ENCODE data around the gene PIP5KL1. TPM values are rescaled to one million over a fixed set of nuclear protein-coding genes. Genes with fewer than 3 reads are reported as not detected.

Gene PIP5KL1
- total and polyA plus RNA-seq, 8 donors, result 0.50 to 98.0 (median 3.3) TPM; not detected in 1

DNA sequence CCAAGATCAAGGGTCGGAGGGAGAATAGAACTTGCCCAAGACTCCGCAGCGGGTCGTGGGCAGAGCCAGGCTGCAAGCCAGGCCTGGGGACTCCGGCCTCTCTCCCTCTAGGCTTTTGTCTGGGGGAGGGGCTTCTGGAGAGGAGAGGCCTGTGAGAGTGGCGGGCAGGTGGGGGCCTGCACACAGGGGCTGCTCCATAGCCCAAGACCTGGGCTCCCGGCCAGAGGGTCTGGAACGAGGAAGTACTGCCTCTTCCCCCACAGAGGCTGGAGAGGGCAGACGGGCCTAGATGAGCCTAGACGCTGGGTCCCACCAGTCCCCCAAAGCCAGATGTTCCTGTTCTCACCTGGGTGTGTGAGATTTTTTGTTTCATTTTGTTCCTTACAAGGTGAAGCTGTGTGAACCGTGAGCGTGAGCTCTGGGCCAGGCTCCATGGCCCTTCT lies 26.0 kb downstream of the PIP5KL1 start:
- WGBS, 5 donors, result 20 to 38% (median 34%) methylated on average over 9 to 12 of the region's 12 CpGs
- intact Hi-C loops (cut with DNase I; ENCODE audit: low total_unique reads), result no loop called here
- Histone ChIP-seq H3K27me3 (no peaks in the 10 kb centered on the region), H3K36me3 (peaks cover 5 to 19% (median 17%) of the 10 kb centered on the region in 4 donors), H3K9me3 (no peaks in the 10 kb centered on the region), H3K4me3 (peak overlapping the region in 2 of 4 donors; percentile 5 to 10), H3K27ac (peak overlapping the region; percentile 65 to 86 (median 77)), H3K4me1 (peaks cover 41 to 73% (median 65%) of the 10 kb centered on the region in 4 donors)
- TF ChIP-seq POLR2A (IDR thresholded peaks at IDR 0.05), result no peak
- TF ChIP-seq, protein P1, sequence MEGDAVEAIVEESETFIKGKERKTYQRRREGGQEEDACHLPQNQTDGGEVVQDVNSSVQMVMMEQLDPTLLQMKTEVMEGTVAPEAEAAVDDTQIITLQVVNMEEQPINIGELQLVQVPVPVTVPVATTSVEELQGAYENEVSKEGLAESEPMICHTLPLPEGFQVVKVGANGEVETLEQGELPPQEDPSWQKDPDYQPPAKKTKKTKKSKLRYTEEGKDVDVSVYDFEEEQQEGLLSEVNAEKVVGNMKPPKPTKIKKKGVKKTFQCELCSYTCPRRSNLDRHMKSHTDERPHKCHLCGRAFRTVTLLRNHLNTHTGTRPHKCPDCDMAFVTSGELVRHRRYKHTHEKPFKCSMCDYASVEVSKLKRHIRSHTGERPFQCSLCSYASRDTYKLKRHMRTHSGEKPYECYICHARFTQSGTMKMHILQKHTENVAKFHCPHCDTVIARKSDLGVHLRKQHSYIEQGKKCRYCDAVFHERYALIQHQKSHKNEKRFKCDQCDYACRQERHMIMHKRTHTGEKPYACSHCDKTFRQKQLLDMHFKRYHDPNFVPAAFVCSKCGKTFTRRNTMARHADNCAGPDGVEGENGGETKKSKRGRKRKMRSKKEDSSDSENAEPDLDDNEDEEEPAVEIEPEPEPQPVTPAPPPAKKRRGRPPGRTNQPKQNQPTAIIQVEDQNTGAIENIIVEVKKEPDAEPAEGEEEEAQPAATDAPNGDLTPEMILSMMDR (IDR thresholded peaks at IDR 0.05), result no peak
- no peak for TF ChIP-seq POLR2AphosphoS5 (IDR thresholded peaks at IDR 0.05)
- no peak for TF ChIP-seq EP300 (IDR thresholded peaks at IDR 0.05)
- DNase-seq, result peak in 1 of 2 donors; percentile 91

DNA sequence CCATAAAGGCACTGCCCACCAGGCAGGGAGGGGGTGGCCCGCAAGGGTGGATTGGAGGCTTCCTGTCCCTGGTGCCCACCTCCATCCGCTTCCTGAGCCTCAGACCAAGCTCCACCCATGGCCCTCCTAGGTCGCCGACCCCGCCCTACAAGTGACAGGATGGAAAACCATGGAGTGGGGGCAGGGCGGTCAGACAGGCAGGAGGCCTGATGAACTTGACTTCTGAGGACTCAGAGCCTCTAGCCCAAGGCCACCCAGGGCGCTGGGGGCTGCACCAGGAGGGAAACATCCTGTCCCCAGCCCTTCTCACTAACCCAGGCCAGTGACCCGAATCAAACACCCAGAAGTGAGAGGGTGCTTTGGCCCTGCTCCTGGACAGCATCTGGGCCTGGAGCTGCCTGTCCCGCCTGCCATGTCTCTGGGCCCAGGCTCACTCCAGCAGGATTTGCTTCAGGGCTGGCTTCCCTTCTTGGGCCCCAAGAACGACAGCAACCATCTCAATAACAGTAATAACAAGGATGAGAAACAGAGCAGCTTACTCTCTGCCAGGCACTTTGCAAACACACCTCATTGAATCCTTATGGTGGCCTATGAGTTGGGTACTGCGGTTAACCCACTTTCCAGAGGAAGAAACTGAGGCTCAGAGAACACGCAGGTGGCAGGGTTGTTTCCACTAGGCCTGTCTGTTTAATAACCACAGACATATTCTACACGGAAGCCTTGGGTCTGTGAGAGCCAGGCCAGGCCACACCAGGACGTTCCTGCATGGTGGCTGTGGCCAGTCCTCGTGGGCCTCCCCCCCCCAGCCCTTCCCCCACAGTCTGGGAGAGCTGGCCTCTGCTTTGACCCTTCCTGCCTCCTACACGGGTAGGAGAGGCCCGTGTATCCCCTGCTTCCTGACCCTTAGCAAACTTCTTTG lies 26.8 kb downstream of the PIP5KL1 start:
- DNase-seq, result peak; percentile 68 to 89
- Histone ChIP-seq H3K4me3 (peak overlapping the region in 1 of 4 donors; percentile 10), H3K4me1 (peaks cover 42 to 77% (median 68%) of the 10 kb centered on the region in 4 donors), H3K9me3 (no peaks in the 10 kb centered on the region), H3K27ac (peak overlapping the region; percentile 65 to 86 (median 77)), H3K36me3 (peaks cover 5 to 13% (median 12%) of the 10 kb centered on the region in 4 donors), H3K27me3 (no peaks in the 10 kb centered on the region)
- 36 to 57% (median 43%) methylated on average over 9 to 17 of the region's 17 CpGs for WGBS, 5 donors
- TF ChIP-seq POLR2A (IDR thresholded peaks at IDR 0.05) (no peak), POLR2AphosphoS5 (IDR thresholded peaks at IDR 0.05) (peak in 2 of 3 donors; percentile 13 to 48), EP300 (IDR thresholded peaks at IDR 0.05) (no peak)
- intact Hi-C loops (cut with DNase I; ENCODE audit: low total_unique reads), result no loop called here

DNA sequence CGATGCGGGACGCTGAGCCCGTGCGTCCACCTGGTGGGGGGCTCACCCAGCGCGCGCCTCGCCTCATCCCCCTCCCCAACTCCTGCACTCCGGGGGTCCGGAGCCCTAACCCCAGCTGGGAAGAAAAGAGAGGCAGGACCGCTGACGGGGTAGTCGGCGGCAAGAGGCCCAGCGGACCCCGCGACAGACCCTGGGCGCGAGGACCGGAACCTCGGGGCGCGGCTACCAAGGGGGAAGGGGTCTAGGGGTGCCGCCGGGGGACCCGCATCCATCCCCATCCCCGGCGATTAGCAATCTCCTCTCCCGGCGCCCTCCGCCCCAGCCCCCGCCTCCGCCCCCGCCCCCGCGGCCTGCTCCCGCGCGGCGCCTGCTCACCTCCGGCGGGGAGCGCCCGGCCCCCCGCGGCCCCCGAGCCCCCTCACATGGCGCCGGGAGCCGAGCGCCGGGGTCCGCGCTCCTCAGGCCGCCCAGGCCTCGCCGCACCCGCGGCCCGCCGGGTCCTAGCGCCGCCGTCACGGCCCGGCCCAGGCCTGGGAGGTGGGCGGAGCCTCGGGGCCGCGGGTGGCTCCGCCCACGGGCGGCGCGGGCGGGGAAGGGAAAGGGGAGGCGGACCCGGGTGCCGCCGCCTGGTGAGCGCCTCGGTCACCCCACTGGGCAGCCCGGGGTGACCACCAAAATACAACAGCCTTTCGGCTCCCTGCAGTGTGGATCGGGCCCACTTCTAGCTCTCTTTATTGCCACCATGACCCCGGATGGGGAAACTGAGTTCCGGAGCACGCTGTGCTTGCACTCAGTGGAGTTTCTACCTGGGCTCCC lies 31.2 kb downstream of the PIP5KL1 start, which contains the start of gene ST6GALNAC6:
ST6GALNAC6 (minus strand) TSS at position 476 of the 816 bp plus-strand sequence. CDS start 1,622 bp downstream, outside the sequence.
- H3K27me3 ChIP-seq, result no peaks in the 10 kb centered on the region
- H3K27ac ChIP-seq, result peak within 1 kb of the TSS; percentile 80 to 95 (median 91)
- intact Hi-C loops (cut with DNase I; ENCODE audit: low total_unique reads), result no loop called here
- H3K36me3 ChIP-seq, result peaks cover 14 to 23% (median 20%) of the 10 kb centered on the region in 4 donors
- 0 to 1% (median 1%) methylated on average over 30 to 85 of the region's 89 CpGs for WGBS, 5 donors
- peaks cover 0 to 5% (median under 1%) of the 10 kb centered on the region in 4 donors for H3K9me3 ChIP-seq
- H3K4me1 ChIP-seq, result peaks cover 45 to 77% (median 68%) of the 10 kb centered on the region in 4 donors
- DNase-seq, result peak; percentile 78 to 94
- H3K4me3 ChIP-seq, result peak within 1 kb of the TSS; percentile 78 to 97 (median 89)
- TF ChIP-seq POLR2AphosphoS5 (IDR thresholded peaks at IDR 0.05), result peak in 1 of 3 donors; percentile 35
- no peak for TF ChIP-seq POLR2A (IDR thresholded peaks at IDR 0.05)

DNA sequence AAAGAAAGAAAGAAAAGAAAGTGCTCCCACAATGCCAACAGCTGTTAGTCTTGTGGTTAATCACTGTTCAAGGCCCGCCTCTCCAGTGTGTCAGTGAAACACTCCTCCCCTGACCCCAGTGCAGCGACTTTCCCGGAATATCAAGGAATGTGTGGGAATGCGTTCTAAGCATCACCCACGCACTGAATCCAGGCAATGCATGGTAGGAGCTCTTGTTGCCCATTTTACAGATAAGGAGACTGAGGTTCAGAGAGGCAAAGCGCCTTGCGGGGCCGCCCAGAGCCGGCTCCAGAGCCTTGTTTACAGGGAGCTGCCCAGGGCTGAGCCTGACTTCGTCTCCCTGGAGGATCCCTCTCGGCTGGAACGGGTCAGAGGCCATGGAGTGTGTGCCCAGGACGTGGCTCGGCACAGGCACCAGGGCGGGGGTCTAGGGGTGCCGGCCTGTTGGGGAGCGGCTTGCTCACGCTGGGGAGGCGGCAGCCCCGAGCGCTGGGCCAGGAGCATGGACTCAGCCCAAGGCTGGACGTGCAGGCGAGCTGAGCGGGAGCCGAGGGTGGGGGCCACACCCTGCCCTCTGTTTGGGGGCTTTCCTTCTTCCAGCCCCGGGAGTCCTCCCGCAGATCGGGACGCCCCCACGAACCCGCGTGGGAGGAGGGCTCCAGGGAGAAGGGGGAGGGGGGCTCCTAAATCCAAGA lies 32.0 kb downstream of the PIP5KL1 start:
- peak in 1 of 2 donors; percentile 82 for DNase-seq
- Histone ChIP-seq H3K36me3 (peaks cover 22 to 31% (median 28%) of the 10 kb centered on the region in 4 donors), H3K27me3 (no peaks in the 10 kb centered on the region), H3K4me1 (peaks cover 38 to 69% (median 61%) of the 10 kb centered on the region in 4 donors), H3K4me3 (peak overlapping the region; percentile 78 to 97 (median 89)), H3K27ac (peak overlapping the region; percentile 80 to 95 (median 91)), H3K9me3 (peaks cover 0 to 12% (median 4%) of the 10 kb centered on the region in 4 donors)
- peak; percentile 9 to 74 (median 49) for TF ChIP-seq POLR2AphosphoS5 (IDR thresholded peaks at IDR 0.05)
- TF ChIP-seq EP300 (IDR thresholded peaks at IDR 0.05), result no peak
- intact Hi-C loops (cut with DNase I; ENCODE audit: low total_unique reads), result no loop called here
- WGBS, 5 donors, result 8 to 12% (median 11%) methylated on average over 15 to 32 of the region's 32 CpGs

DNA sequence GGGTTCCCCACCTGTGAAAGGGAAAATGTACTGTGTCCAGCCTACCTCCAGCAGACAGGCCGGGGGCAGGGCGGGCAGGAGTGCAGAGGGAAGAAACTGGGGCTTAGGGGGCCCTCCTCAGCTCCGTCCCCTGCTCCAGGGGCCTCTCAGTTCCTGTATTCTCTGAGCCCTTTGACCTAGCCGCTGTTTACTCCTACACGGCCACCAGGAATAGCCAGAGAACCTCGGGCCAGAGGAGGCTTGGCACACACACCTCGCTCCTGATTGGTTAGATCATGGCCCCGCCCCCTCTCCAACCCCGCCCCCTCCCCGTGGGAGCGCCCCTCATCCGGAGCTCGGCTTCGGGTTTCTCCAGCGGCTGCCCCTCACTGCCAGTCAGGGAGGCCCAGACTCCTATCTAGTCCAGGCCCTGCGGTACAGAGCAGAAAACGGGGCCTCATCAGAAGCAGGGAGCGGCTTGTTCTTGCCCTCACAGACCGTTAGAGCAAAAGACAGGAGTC lies 33.3 kb downstream of the PIP5KL1 start:
- Histone ChIP-seq H3K27me3 (no peaks in the 10 kb centered on the region), H3K9me3 (peaks cover 0 to 22% (median 14%) of the 10 kb centered on the region in 4 donors), H3K36me3 (peaks cover 34 to 44% (median 41%) of the 10 kb centered on the region in 4 donors), H3K4me1 (peaks cover 33 to 59% (median 54%) of the 10 kb centered on the region in 4 donors), H3K27ac (peak overlapping the region; percentile 33 to 95 (median 91)), H3K4me3 (peak overlapping the region; percentile 34 to 96 (median 80))
- intact Hi-C loops (cut with DNase I; ENCODE audit: low total_unique reads), result no loop called here
- 4 to 19% (median 11%) methylated on average over 4 to 19 of the region's 19 CpGs for WGBS, 5 donors
- DNase-seq, result peak; percentile 80 to 90
- TF ChIP-seq, protein P1 (IDR thresholded peaks at IDR 0.05), result no peak
- no peak for TF ChIP-seq POLR2A (IDR thresholded peaks at IDR 0.05)
- peak in 1 of 3 donors; percentile 12 for TF ChIP-seq POLR2AphosphoS5 (IDR thresholded peaks at IDR 0.05)
- TF ChIP-seq EP300 (IDR thresholded peaks at IDR 0.05), result no peak
